Measurements from ENCODE around the gene PTPRH.
"Not testable (repeated sequence)": the region's sequence is repeated elsewhere in the genome, so short reads cannot be mapped to it uniquely, and the experiment has no call there.

Gene PTPRH

DNA sequence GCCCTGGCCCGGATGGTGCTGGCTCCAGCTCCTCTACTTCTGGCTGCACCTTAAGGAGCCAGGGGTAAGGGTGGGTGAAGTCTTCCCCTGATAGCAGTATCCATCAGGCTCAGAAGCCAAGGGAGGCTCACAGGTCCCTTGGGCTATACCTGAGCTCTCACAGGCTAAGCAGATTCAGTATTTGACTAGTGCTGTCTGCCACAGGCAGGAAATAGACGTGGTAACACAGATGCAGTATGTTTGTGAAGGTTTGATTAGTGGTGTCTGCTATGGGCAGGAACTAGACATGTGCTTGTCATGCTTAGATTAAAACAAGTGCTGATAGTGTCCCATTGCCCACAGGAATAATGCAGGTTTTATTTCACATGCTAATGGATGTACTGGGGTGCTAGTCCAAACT lies 33.2 kb downstream of the PTPRH start:
- no peak for DNase-seq

GRCh38 chr19:55175117-55175867 lies 34.0 kb downstream of the PTPRH start:
- no peak for DNase-seq

DNA sequence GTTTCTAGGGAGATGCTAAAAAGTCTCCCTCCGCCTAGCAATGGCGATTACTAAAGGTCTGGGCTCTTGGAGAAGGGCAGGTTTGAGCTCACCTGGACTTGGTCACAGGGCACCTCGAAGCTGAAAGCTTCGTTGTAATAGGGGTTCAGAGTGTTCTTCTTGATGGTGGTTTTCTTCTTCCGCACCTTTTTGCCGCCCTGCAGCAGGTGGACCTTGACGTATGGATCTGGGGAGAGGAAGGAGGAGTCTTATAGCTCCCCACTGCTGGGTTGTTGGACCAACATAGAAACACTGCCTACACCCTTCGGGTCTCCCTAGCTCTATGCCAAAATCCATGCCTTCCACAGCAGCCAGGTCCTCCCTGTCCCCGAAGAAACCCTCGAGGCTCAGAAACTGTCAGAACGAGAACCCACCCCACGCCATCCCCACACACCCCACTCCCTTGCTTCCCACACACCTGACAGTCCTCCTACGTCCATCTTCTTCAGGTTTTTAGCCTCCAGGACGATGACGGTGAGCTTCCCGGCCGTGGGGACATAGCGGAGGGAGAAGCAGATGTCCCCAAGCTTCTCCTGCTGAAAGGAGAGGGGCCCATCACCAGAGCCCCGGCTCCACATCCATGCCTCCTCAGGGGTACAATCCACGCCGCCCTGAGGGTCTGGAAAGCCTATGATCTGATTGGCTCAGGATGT lies 34.7 kb downstream of the PTPRH start:
- DNase-seq: no peak

DNA sequence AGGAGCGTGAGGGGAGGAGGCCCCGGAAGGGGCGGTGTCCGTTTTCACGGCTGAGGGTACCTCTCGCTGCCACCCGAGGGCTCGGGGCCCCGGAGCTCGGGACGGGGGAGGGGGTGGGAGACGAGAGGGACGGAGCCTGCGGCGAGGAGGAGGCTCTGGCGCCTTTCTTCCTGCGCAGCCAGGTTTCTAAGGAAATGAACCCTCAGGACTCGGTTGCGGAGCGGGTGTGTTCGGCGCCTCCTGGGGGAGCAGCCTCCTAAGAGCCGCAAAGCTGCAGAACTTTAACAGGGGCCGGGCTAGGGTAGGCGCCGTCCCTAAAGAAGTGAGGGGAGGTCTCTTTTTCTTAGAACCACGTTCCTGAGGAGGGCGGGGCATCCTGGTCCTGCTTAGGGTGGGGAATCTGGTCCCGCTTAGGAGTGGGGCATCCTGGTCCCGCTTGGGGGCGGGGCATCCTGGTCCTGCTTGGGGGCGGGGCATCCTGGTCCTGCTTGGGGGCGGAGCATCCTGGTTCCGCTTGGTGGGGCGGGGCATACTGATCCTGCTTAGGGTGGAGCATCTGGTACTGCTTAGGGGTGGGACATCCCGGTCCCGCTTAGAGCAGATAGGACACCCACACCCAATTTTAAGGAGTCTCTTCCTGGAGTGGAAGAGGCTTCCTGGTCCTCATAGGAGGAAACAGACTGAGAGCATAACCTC lies 35.4 kb downstream of the PTPRH start:
- peak; percentile 55 for DNase-seq

GRCh38 chr19:55173186-55173713 lies 36.1 kb downstream of the PTPRH start:
- no peak for DNase-seq

DNA sequence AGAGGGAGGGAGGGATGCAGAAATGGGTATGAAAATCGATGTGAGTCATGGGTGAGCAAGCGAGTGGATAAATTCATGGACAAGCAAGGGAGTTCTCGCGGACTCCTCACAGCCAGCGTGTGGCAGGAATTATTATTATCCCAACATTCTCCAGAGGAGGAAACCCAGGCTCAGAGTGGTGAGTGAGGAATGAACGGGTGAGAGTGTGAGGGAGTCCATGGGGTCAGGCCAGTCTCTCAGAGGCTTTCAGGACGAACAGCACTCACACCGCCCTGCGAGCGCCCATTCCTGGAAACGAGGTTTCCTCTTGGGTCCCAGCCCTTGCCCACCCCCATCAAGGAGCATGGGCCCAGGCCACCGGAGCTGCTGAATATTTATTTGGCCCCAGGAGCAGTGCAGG lies 36.6 kb downstream of the PTPRH start:
- DNase-seq: no peak

DNA sequence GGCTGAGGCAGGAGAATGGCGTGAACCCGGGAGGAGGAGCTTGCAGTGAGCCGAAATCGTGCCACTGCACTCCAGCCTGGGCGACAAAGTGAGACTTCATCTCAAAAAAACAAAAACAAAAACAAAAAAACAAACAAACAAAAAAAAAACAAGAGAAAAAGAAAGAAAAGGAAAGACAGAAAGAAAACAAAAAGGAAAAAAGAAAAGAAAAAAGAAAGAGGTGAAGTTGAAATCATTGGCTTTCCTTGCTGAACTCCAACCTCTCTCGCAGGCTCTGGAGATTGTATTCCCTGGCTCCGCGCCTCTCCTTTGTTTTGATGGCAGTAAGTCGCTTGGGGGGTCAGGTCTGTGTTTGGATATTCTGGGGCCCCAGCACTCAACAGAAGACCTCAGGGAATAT lies 37.0 kb downstream of the PTPRH start:
- not testable (repeated sequence) for DNase-seq

- DNase-seq: no peak
Measured at GRCh38 chr19:55171440-55171839, 37.9 kb downstream of the PTPRH start.

DNA sequence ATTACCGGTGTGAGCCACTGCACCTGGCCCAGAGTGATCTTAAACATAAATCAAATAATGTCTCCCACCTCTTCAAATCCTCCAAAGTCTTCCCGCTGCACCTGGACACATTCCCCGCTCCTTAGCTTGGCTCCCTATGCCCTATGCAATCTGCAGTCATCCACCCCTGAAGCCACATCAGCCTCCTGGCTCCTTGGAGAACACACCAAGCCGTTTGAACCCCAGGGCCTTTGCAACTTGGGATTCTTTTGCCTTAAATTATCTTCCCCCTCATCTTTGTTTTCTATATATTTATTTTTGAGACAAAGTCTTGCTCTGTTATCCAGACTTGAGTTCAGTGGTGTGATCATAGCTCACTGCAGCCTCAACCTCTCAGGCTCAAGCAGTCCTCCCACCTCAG lies 40.2 kb downstream of the PTPRH start:
- no peak for DNase-seq

- DNase-seq: peak; percentile 93
Measured at GRCh38 chr19:55166530-55167268, 42.6 kb downstream of the PTPRH start, which contains the start of gene DNAAF3. TSS of gene DNAAF3 (minus strand) at chr19:55166613. CDS start at chr19:55166413, 200 bp downstream.

GRCh38 chr19:55165952-55166529 lies 43.3 kb downstream of the PTPRH start:
- DNase-seq: peak; percentile 31

DNA sequence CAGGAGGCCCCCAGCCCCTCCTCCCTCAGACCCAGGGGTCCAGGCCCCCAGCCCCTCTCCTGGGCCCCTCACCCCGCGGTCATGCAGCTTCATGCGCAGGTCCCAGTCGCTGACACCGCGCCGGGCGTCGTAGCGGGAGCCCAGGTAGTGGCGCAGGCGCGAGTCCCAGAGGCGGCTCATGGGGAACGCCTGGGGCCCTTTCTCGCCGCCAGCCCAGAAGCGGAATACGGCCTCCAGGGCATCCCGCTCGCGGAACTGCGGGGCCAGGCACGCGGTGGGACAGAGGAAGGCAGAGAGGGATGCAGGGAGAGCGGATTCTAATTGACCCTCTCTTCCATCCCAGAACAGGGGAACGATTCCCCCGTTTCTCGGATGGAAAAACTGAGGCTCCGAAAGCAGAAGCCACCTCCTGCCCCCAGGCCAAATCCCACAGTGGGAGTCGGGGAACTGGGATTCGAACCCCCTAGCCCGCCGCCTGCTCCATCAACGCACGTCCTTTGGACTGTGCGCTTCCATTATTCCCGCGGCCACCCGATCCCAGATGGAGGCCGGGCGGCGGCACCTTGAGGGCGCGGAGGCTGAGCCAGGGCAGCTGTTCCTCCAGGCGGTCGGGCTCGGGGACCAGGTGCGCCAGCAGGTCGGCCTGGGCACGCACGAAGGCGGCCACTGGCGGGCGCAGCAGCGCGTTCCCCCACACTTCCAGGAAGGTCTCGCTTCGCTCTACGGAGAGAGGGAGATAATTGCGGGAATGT lies 47.6 kb downstream of the PTPRH start:
- no peak for DNase-seq

- no peak for DNase-seq
Measured at GRCh38 chr19:55160986-55161365, 48.3 kb downstream of the PTPRH start.

DNA sequence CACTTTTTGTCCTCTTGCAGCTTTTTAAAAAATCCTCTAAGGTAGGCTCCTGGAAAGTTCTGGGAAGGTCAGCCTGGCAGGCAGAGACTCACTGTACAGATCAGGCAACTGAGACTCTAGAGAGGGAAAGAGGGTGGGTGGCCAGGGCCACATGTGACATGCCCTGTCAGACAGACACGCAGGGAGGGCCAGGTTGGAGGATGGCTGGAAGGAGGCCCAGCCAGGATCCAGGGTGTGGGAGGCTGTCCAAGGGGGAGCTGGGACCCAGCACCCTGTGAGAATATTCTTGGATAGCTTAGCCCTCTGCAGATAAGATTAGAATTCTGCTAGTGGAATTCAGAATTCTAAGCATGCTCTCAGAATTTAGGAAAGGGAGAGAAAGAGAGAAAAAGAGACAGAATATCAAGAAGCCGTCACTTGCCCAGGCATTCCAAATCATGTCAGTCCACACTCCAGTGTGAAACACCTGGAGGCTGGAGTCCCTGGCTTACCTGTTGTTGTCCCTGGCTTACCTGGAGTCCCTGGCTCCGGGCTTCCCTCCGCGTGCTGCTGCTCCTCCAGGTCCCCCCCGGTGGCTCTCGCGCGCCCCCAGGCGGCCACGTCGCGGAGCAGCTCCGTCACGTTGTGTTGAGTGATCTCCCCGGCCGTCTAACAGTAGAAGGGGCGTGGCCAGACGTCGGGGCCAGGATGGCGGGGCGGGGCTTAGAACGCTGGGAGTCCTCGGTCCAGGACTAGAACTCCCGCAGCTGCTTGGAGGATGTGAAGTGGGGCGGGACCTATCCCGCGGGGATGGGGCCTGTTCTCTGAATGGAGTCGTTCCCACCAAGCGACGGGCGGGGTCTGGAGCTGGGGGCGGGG lies 48.9 kb downstream of the PTPRH start:
- DNase-seq: peak; percentile 75

DNA sequence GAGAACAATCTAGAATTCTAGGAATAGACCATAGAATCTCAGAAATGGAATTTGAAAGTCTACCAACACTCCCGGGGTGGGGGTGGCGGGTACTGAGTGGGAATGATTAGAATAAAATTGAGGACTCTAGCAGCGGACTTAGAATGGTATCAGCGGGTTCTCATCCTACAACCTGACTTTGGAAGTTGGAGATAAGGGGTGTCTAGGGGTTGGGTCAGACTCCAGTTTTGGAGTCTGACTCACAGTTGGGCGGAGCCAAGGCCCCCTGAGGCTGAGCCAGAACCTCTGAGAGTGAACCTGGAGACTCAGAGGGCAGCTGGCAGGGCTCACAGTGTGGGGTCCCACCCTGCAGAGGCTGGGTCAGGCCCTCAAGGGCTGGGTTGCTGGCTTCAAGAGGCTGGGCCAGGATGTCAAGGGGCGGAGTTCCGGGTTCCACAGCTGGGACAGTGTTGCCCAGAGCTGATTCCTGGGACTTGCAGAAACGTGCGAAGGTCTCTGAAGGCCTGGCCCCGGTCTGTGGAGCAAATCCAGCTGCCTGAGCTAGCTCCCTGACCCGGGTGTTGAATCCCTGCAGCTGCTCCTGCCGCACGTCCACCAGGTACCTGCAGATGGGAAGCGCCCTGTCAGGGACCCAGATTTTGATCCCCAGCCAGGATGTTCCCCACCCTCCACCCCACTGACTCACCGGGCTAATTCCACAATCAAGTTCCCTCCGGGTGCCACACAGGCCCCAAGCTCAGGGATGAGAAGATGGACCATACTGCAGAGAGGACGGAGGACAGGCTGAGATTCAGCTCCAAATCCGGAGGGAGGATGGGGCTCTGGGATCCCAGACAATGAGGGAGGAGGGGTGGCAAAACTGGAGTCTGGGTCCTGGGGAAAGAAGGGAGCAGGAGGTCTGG lies 50.2 kb downstream of the PTPRH start:
- no peak for DNase-seq

DNA sequence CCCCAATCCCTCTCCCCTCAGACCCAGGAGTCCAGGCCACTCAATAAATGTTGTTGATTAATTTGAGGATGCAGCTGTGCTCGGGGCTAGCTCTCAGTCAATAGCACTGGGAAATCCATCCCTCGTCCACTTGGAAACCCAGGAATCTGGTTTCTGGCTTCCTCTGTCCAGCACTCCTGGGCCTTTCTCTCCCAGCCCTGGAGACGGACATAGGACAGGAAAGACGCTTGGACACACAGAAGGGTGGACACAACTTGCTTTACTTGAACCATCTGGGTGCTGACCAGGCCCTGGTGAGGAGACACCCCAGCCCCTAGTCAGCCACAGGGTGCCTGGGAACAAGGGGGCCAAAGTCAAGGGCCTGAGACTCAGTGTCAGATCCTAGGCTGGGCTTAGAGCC lies 50.9 kb downstream of the PTPRH start:
- no peak for DNase-seq

DNA sequence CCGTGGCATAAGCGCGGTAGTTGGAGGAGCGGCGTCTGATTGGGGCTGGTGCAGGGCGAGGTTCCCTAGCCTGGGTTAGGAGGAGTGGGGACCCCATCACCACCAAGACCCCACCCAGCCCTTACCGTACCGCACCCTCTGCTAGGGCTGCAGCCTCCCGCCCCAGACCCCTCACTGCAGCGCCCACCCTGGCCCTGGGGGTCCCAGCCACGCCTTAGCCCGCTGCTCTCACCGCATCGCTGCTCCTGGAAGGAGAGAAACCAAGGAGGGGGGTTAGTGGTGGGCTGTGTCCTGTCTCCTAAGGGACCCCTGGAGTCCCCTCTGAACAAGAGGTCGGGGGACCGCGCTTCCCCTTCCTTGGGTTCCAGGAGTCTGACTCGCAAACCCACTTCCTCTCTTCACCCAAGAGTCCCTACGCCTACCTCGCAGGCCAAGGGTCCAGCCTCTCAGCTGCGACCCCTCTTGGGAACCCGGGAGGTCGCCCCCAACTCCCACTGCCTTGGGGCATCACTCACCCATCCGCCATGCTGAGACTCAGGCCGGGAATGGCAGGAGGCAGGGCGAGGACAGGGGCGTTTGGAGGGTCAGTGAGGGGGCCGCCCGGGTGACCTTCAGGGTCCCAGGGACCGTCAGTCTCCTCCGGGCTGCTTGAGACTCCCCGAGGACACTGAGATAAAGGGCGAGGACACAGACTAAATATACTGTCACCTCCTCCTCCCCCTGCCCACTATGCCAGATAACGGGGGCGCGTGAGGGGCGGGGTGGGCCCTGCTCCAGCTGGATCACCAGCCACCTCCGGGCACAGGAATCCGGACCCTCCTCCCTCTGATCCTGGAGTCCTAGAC lies 52.0 kb downstream of the PTPRH start, which contains the start of gene TNNI3:
TNNI3 (minus strand) TSS at position 669 of the 845 bp plus-strand sequence; CDS start at position 526, 143 bp downstream.
- no peak for DNase-seq

Data from NCI-H446 treated with DMSO at 0.1 percent for 48 hours (cell line).